ENCODE measurements around the gene KCNH8.

Gene KCNH8

DNA sequence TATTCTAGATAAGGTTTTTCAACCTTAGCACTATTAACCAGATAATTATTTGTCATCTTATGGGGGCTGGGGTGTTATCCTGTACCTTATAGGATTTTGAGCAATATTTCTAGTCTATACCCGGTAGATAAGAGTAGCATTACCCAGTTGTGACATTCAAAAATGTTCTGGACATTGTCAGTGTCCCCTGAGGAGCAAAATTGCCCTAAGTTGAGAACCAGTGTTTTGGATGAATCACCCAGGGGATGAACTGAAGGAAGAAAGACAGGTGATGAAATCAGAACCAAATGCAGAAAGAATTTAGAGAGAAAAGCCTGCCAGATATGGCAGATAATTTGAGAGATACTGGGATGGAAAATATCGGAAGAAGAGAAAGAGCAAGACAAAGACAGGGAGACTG, 58.2 kb downstream of the KCNH8 start:
- no peaks in the 10 kb centered on the region for H3K36me3 ChIP-seq (ENCODE audit: control insufficient read depth, insufficient read depth, low read length)
- no peak overlapping the region for H4K5ac ChIP-seq (ENCODE audit: low read length)
- no peak overlapping the region for H2BK5ac ChIP-seq (ENCODE audit: low read length)
- peak; percentile 11 for DNase-seq
- H2BK120ac ChIP-seq (ENCODE audit: low read depth, low read length) = no peak overlapping the region
- no peak overlapping the region for H3K4me3 ChIP-seq (ENCODE audit: low read length)
- H3K27me3 ChIP-seq (ENCODE audit: insufficient read depth, low read length, poor library complexity) = no peaks in the 10 kb centered on the region
- no peak overlapping the region for H3K9ac ChIP-seq (ENCODE audit: low read length)
- no peaks in the 10 kb centered on the region for H3K79me1 ChIP-seq (ENCODE audit: low read length)
- no peak overlapping the region for H3K56ac ChIP-seq (ENCODE audit: low read length)
- no peak overlapping the region for H2AK5ac ChIP-seq (ENCODE audit: low read length)
- no CpG with 5 or more reads among the region's 2 CpGs for WGBS (ENCODE audit: extremely low coverage, insufficient coverage, low lambda C conversion rate)
- no peak overlapping the region for H3K4ac ChIP-seq (ENCODE audit: low read depth, low read length)
- H4K8ac ChIP-seq (ENCODE audit: low read depth, low read length) = no peak overlapping the region
- no peak overlapping the region for H3K23ac ChIP-seq (ENCODE audit: low read length)
- no peak overlapping the region for H3K27ac ChIP-seq (ENCODE audit: low read depth, low read length)
- H2BK15ac ChIP-seq (replicated peaks; ENCODE audit: low read depth) = no peak overlapping the region
- no peaks in the 10 kb centered on the region for H3K4me1 ChIP-seq (ENCODE audit: control insufficient read depth, low read depth, low read length)
- H3K79me2 ChIP-seq (ENCODE audit: control insufficient read depth, insufficient read depth, low read length) = no peaks in the 10 kb centered on the region
- no peak overlapping the region for H3K4me2 ChIP-seq (ENCODE audit: low read length)
- H3K18ac ChIP-seq (ENCODE audit: low read length) = no peak overlapping the region

GRCh38 chr3:19213603-19214220, 65.4 kb downstream of the KCNH8 start:
- Histone ChIP-seq H3K36me3 (ENCODE audit: control insufficient read depth, insufficient read depth, low read length) (no peaks in the 10 kb centered on the region), H3K4ac (ENCODE audit: low read depth, low read length) (no peak overlapping the region), H3K79me2 (ENCODE audit: control insufficient read depth, insufficient read depth, low read length) (no peaks in the 10 kb centered on the region), H3K4me2 (ENCODE audit: low read length) (no peak overlapping the region), H3K18ac (ENCODE audit: low read length) (no peak overlapping the region), H2BK120ac (ENCODE audit: low read depth, low read length) (no peak overlapping the region), H2AK5ac (ENCODE audit: low read length) (no peak overlapping the region), H3K27me3 (ENCODE audit: insufficient read depth, low read length, poor library complexity) (no peaks in the 10 kb centered on the region), H2BK15ac (replicated peaks; ENCODE audit: low read depth) (no peak overlapping the region), H3K79me1 (ENCODE audit: low read length) (no peaks in the 10 kb centered on the region), H3K4me1 (ENCODE audit: control insufficient read depth, low read depth, low read length) (peaks cover 3% of the 10 kb centered on the region), H3K4me3 (ENCODE audit: low read length) (no peak overlapping the region), H3K56ac (ENCODE audit: low read length) (no peak overlapping the region), H4K5ac (ENCODE audit: low read length) (no peak overlapping the region), H4K8ac (ENCODE audit: low read depth, low read length) (no peak overlapping the region), H3K23ac (ENCODE audit: low read length) (peak overlapping the region; percentile 50), H3K27ac (ENCODE audit: low read depth, low read length) (no peak overlapping the region), H3K9ac (ENCODE audit: low read length) (no peak overlapping the region), H2BK5ac (ENCODE audit: low read length) (no peak overlapping the region)
- WGBS (ENCODE audit: extremely low coverage, insufficient coverage, low lambda C conversion rate) = no CpG with 5 or more reads among the region's 6 CpGs
- peak; percentile 87 for DNase-seq

- no peak overlapping the region for H3K27ac ChIP-seq (ENCODE audit: low read depth, low read length)
- H3K4me1 ChIP-seq (ENCODE audit: control insufficient read depth, low read depth, low read length) = peaks cover 3% of the 10 kb centered on the region
- no peaks in the 10 kb centered on the region for H3K79me1 ChIP-seq (ENCODE audit: low read length)
- no peak overlapping the region for H3K56ac ChIP-seq (ENCODE audit: low read length)
- no peak for DNase-seq
- no peak overlapping the region for H2AK5ac ChIP-seq (ENCODE audit: low read length)
- H3K9ac ChIP-seq (ENCODE audit: low read length) = no peak overlapping the region
- H3K4me3 ChIP-seq (ENCODE audit: low read length) = no peak overlapping the region
- H3K36me3 ChIP-seq (ENCODE audit: control insufficient read depth, insufficient read depth, low read length) = no peaks in the 10 kb centered on the region
- WGBS (ENCODE audit: extremely low coverage, insufficient coverage, low lambda C conversion rate) = no CpG with 5 or more reads among the region's 2 CpGs
- no peak overlapping the region for H2BK120ac ChIP-seq (ENCODE audit: low read depth, low read length)
- H3K27me3 ChIP-seq (ENCODE audit: insufficient read depth, low read length, poor library complexity) = no peaks in the 10 kb centered on the region
- H4K5ac ChIP-seq (ENCODE audit: low read length) = no peak overlapping the region
- H3K4me2 ChIP-seq (ENCODE audit: low read length) = no peak overlapping the region
- no peak overlapping the region for H3K18ac ChIP-seq (ENCODE audit: low read length)
- H3K79me2 ChIP-seq (ENCODE audit: control insufficient read depth, insufficient read depth, low read length) = no peaks in the 10 kb centered on the region
- no peak overlapping the region for H3K4ac ChIP-seq (ENCODE audit: low read depth, low read length)
- H2BK5ac ChIP-seq (ENCODE audit: low read length) = no peak overlapping the region
- no peak overlapping the region for H4K8ac ChIP-seq (ENCODE audit: low read depth, low read length)
- no peak overlapping the region for H3K23ac ChIP-seq (ENCODE audit: low read length)
- H2BK15ac ChIP-seq (replicated peaks; ENCODE audit: low read depth) = no peak overlapping the region
Observed at GRCh38 chr3:19215427-19215826, 67.1 kb downstream of the KCNH8 start.

DNA sequence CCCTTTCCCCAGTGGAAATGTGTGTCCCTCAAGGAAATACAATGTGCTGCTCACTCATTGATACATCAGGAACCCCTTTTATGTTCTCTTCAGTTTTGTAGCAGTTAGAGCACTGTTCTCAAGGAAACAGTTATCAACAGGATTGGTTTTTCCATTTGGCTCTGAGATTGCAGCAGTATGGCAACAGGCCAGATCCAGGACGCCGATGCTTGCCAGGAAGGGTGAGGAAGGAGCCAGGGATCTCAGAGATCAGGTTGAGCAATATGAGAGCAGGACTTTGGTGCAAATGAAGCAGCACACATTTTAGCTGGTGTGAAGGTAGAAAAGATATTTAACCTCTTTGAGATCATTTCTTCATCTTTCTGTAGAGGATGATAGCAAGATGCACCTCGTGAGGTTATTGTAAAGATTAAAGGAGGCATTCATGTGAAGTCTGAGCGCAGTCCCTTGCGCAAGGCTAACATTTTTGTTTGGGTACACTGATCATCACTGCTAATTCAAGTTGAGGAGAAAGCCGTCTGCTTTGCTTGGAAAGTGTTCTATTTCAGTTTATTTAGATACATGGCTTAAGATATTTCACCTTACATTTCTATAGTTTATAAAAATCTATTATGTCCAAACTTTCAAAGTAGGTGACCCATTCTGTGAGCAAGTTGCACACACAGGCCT, 68.5 kb downstream of the KCNH8 start:
- no peaks in the 10 kb centered on the region for H3K79me2 ChIP-seq (ENCODE audit: control insufficient read depth, insufficient read depth, low read length)
- no peak overlapping the region for H3K23ac ChIP-seq (ENCODE audit: low read length)
- H3K18ac ChIP-seq (ENCODE audit: low read length) = no peak overlapping the region
- H3K9ac ChIP-seq (ENCODE audit: low read length) = no peak overlapping the region
- H3K56ac ChIP-seq (ENCODE audit: low read length) = no peak overlapping the region
- no peak overlapping the region for H3K4ac ChIP-seq (ENCODE audit: low read depth, low read length)
- no peak overlapping the region for H2BK15ac ChIP-seq (replicated peaks; ENCODE audit: low read depth)
- no peak for DNase-seq
- peaks cover 3% of the 10 kb centered on the region for H3K4me1 ChIP-seq (ENCODE audit: control insufficient read depth, low read depth, low read length)
- no CpG with 5 or more reads among the region's 6 CpGs for WGBS (ENCODE audit: extremely low coverage, insufficient coverage, low lambda C conversion rate)
- no peak overlapping the region for H3K4me2 ChIP-seq (ENCODE audit: low read length)
- H2BK120ac ChIP-seq (ENCODE audit: low read depth, low read length) = no peak overlapping the region
- no peaks in the 10 kb centered on the region for H3K36me3 ChIP-seq (ENCODE audit: control insufficient read depth, insufficient read depth, low read length)
- H4K5ac ChIP-seq (ENCODE audit: low read length) = no peak overlapping the region
- no peak overlapping the region for H4K8ac ChIP-seq (ENCODE audit: low read depth, low read length)
- H2BK5ac ChIP-seq (ENCODE audit: low read length) = no peak overlapping the region
- H3K27ac ChIP-seq (ENCODE audit: low read depth, low read length) = no peak overlapping the region
- H2AK5ac ChIP-seq (ENCODE audit: low read length) = no peak overlapping the region
- no peak overlapping the region for H3K4me3 ChIP-seq (ENCODE audit: low read length)
- no peaks in the 10 kb centered on the region for H3K27me3 ChIP-seq (ENCODE audit: insufficient read depth, low read length, poor library complexity)
- H3K79me1 ChIP-seq (ENCODE audit: low read length) = no peaks in the 10 kb centered on the region

DNA sequence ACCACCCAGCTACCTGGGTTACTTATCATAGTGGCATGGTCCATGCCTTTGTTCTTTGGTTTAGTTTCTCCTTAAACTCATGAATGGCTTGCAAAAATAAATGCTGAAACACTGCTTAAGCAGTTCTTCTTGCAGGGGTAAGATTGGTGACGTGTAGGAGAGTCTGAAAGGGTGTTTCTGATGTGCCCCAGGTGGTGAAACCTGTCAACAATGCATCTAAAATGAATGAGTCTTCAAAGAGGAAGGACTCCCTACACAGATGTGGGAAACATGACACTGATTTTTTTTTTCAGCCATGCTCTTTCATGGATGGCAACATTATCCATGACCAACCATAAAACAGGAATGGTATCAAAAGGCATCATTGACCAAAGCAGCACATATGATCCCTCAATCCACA, 72.0 kb downstream of the KCNH8 start:
- Histone ChIP-seq H4K8ac (ENCODE audit: low read depth, low read length) (no peak overlapping the region), H3K23ac (ENCODE audit: low read length) (no peak overlapping the region), H3K56ac (ENCODE audit: low read length) (no peak overlapping the region)

DNA sequence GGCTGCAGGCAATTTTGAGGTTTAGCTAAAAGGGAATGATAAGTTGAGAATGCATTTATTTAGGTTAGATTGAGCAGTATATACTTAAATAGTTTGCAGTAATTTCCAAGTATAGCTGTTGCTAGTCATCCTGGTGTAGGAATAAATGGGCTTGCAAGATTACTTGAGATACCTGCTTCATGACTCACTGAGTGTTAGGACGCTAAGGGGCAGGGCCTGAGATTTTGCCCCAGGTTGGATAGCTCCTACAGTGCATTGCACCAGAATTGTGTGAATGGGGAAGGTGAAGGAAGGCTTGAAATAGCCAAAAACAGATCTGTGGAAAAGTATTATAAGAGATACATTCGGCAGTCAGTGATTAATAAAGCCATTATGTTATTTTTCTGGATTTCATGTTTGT, 72.8 kb downstream of the KCNH8 start:
- Histone ChIP-seq H4K8ac (ENCODE audit: low read depth, low read length) (no peak overlapping the region), H3K36me3 (ENCODE audit: control insufficient read depth, insufficient read depth, low read length) (no peaks in the 10 kb centered on the region), H3K4me3 (ENCODE audit: low read length) (no peak overlapping the region), H3K56ac (ENCODE audit: low read length) (no peak overlapping the region), H2AK5ac (ENCODE audit: low read length) (no peak overlapping the region), H2BK15ac (replicated peaks; ENCODE audit: low read depth) (no peak overlapping the region), H4K5ac (ENCODE audit: low read length) (no peak overlapping the region), H3K27me3 (ENCODE audit: insufficient read depth, low read length, poor library complexity) (no peaks in the 10 kb centered on the region), H3K9ac (ENCODE audit: low read length) (no peak overlapping the region), H3K4me1 (ENCODE audit: control insufficient read depth, low read depth, low read length) (no peaks in the 10 kb centered on the region), H2BK120ac (ENCODE audit: low read depth, low read length) (no peak overlapping the region), H3K23ac (ENCODE audit: low read length) (no peak overlapping the region), H3K27ac (ENCODE audit: low read depth, low read length) (no peak overlapping the region), H3K79me1 (ENCODE audit: low read length) (no peaks in the 10 kb centered on the region), H3K79me2 (ENCODE audit: control insufficient read depth, insufficient read depth, low read length) (no peaks in the 10 kb centered on the region), H3K4ac (ENCODE audit: low read depth, low read length) (no peak overlapping the region), H2BK5ac (ENCODE audit: low read length) (no peak overlapping the region), H3K4me2 (ENCODE audit: low read length) (no peak overlapping the region), H3K18ac (ENCODE audit: low read length) (no peak overlapping the region)
- peak; percentile 94 for DNase-seq
- no CpG with 5 or more reads among the region's 2 CpGs for WGBS (ENCODE audit: extremely low coverage, insufficient coverage, low lambda C conversion rate)

More for the DNA sequence above, 72.0 kb downstream of the KCNH8 start:
- Histone ChIP-seq H3K18ac (ENCODE audit: low read length) (peak overlapping the region; percentile 12), H3K4me1 (ENCODE audit: control insufficient read depth, low read depth, low read length) (no peaks in the 10 kb centered on the region), H3K36me3 (ENCODE audit: control insufficient read depth, insufficient read depth, low read length) (no peaks in the 10 kb centered on the region), H3K27ac (ENCODE audit: low read depth, low read length) (no peak overlapping the region), H4K5ac (ENCODE audit: low read length) (no peak overlapping the region), H3K9ac (ENCODE audit: low read length) (no peak overlapping the region), H2BK5ac (ENCODE audit: low read length) (no peak overlapping the region), H3K4me3 (ENCODE audit: low read length) (no peak overlapping the region), H3K79me2 (ENCODE audit: control insufficient read depth, insufficient read depth, low read length) (no peaks in the 10 kb centered on the region), H2AK5ac (ENCODE audit: low read length) (no peak overlapping the region), H3K79me1 (ENCODE audit: low read length) (no peaks in the 10 kb centered on the region), H3K4me2 (ENCODE audit: low read length) (no peak overlapping the region), H2BK15ac (replicated peaks; ENCODE audit: low read depth) (peak overlapping the region; percentile 92), H3K27me3 (ENCODE audit: insufficient read depth, low read length, poor library complexity) (no peaks in the 10 kb centered on the region), H3K4ac (ENCODE audit: low read depth, low read length) (no peak overlapping the region), H2BK120ac (ENCODE audit: low read depth, low read length) (no peak overlapping the region)
- WGBS (ENCODE audit: extremely low coverage, insufficient coverage, low lambda C conversion rate) = no CpG with 5 or more reads among the region's 1 CpG
- DNase-seq = peak; percentile 7
